Measurements from ENCODE around the gene CABLES1.
A peak's percentile ranks its signal among the peaks of the same experiment; 100 is the strongest.

The CABLES1 gene

DNA sequence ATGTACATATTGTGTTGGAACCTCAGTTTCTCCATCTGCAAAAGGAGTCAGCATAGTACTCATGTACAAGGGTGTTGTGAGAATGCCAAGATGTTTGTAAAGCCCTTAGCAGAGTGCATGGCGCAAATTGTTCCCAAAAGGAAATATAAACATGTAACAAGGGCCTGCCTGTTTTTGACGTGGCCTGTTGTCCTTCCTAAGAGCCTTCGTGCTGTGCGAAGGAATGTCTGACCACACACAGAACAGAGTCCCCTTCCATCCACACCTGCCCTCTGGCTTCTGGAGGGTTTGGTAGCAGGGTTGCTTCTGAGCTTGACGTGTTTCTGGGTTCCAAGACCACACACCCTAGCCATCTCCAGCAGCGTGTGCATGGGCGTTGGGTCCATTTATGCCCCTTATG, 34.9 kb downstream of the CABLES1 start:
- Histone ChIP-seq H3K4me1 (ENCODE audit: control insufficient read depth, insufficient read depth, low read length, unreplicated experiment) (peaks cover 3% of the 10 kb centered on the region), H3K36me3 (ENCODE audit: insufficient read depth, low read length) (no peaks in the 10 kb centered on the region), H3K27ac (ENCODE audit: low read depth, low read length) (no peak overlapping the region), H3K4me3 (ENCODE audit: low read depth, low read length) (no peak overlapping the region), H3K27me3 (ENCODE audit: insufficient read depth, low read length) (no peaks in the 10 kb centered on the region), H3K79me2 (ENCODE audit: control insufficient read depth, insufficient read depth, low read length, unreplicated experiment) (no peaks in the 10 kb centered on the region), H2AFZ (ENCODE audit: low read length, unreplicated experiment) (no peak overlapping the region)

DNA sequence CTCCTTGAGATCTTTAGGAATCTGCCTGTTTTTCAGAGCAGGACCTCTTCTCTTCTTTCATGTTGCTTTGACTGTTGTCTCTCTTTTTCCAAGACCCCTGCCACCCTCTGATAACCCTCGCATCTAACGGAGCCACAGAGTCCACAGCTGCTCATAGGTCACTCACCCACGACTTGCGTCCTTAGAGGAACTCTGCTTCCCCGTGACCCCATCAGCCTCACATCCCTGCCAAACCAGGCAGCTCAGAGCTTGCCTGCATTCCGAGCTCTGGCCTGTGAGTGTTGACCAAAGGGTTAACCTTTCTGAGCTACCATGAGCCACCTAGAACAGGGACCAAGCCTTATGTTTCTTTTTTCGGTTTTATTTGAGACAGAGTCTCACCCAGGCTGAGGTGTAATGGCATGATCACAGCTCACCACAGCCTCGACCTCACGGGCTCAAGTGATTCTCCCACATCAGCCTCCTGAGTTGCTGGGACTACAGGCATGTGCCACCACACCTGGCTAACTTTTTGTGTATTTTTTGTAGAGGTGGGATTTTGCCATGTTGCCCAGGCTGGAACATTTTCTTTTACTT, 36.4 kb downstream of the CABLES1 start:
- H3K27me3 ChIP-seq (ENCODE audit: insufficient read depth, low read length), result no peaks in the 10 kb centered on the region
- no peaks in the 10 kb centered on the region for H3K79me2 ChIP-seq (ENCODE audit: control insufficient read depth, insufficient read depth, low read length, unreplicated experiment)
- H3K27ac ChIP-seq (ENCODE audit: low read depth, low read length), result no peak overlapping the region
- no peaks in the 10 kb centered on the region for H3K36me3 ChIP-seq (ENCODE audit: insufficient read depth, low read length)
- H3K4me1 ChIP-seq (ENCODE audit: control insufficient read depth, insufficient read depth, low read length, unreplicated experiment), result peaks cover 1% of the 10 kb centered on the region
- no peak overlapping the region for H3K4me3 ChIP-seq (ENCODE audit: low read depth, low read length)
- no peak overlapping the region for H2AFZ ChIP-seq (ENCODE audit: low read length, unreplicated experiment)

DNA sequence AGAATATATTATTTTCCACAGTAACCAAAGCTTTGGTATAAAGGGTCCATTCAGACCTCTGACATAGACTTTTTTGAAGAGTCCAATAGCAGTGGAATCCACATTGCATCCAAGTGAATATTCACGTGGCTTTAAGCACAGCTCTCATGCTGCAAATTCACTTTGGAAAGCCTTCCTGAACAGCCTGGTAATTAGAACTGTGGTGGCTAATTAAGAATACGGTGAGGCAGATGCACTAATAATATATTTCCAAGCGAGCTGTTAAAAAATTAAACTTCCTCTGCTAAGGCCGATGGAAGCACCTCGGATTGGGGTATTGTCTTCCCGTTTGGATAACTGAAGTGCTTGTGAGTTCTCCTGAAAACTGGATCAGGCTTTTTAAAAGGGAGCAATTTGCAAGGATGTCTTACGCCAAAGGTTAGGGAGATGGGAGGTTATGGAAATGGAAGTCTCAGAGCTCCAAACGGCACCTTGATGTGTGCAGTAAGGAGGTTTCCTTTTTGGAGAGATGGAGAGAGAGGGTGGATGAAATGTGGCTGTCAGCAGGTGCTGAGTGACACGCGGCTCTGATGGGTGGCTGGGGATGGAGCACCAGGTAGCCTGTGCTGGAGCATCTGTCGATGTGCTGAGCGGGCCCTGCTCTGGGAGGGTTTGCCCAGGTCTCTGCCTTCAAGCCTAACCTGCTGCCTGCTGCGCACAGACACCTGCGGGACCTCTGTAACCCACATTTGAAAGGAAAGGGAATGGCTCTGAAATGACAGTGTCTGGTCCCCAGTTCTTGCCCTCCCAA, 37.5 kb downstream of the CABLES1 start:
- no peaks in the 10 kb centered on the region for H3K27me3 ChIP-seq (ENCODE audit: insufficient read depth, low read length)
- no peak overlapping the region for H3K4me3 ChIP-seq (ENCODE audit: low read depth, low read length)
- no peaks in the 10 kb centered on the region for H3K79me2 ChIP-seq (ENCODE audit: control insufficient read depth, insufficient read depth, low read length, unreplicated experiment)
- no peaks in the 10 kb centered on the region for H3K4me1 ChIP-seq (ENCODE audit: control insufficient read depth, insufficient read depth, low read length, unreplicated experiment)
- no peak overlapping the region for H2AFZ ChIP-seq (ENCODE audit: low read length, unreplicated experiment)
- H3K27ac ChIP-seq (ENCODE audit: low read depth, low read length), result no peak overlapping the region
- H3K36me3 ChIP-seq (ENCODE audit: insufficient read depth, low read length), result no peaks in the 10 kb centered on the region

DNA sequence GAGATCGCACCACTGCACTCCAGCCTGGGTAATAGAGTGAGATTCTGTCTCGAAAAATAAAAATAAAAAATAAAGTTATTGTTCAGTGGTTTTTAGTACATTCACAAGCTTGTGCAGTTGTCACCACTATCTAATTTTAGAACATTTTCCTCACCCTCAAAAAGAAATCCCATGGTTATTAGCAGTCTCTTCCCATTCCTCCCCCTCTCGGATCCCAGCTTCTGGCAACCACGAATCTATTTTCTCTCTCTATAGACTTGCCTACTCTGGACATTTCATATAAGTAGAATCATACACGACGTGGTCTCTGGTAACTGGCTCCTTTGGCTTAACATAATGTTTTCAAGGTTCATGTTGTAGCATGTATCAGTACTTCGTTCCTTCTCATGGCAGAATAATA, 38.6 kb downstream of the CABLES1 start:
- no peaks in the 10 kb centered on the region for H3K36me3 ChIP-seq (ENCODE audit: insufficient read depth, low read length)
- H2AFZ ChIP-seq (ENCODE audit: low read length, unreplicated experiment), result no peak overlapping the region
- no peaks in the 10 kb centered on the region for H3K27me3 ChIP-seq (ENCODE audit: insufficient read depth, low read length)
- H3K4me1 ChIP-seq (ENCODE audit: control insufficient read depth, insufficient read depth, low read length, unreplicated experiment), result no peaks in the 10 kb centered on the region
- no peak overlapping the region for H3K4me3 ChIP-seq (ENCODE audit: low read depth, low read length)
- no peaks in the 10 kb centered on the region for H3K79me2 ChIP-seq (ENCODE audit: control insufficient read depth, insufficient read depth, low read length, unreplicated experiment)
- H3K27ac ChIP-seq (ENCODE audit: low read depth, low read length), result no peak overlapping the region

DNA sequence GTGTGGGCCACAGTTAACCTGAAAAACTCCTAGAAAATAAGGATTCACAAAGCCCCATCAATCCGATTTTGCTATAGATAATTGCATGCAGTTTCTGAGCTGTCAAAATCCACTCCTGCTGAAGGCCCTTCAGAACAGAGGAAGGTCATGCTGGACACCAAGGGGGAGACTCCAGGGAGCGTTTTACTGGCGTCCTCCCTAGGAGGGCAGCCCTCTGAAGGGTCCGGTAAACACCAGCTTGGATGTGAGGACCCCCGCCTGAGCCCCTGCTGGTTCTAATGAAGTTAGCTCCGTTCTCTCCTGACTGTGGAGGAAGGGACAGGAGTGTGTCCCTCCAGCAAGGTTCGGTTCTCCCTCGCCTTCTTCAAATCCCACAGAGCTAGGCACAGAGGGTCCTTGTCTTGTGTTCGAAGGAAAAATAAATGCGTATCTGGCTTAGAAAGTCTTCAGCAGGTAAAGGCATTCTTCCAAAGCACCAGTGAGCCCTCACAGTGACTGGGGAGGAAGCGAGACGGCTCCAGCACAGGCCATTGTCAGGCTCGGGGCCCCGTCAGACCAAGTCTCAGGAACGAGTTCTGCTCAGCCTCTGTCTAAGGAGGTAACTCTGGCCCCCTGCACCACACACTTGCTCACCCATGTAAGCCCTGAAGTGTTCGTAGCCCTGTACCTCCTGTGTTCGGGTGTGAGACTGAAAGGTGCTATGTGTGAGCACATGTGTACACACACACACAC, 41.6 kb downstream of the CABLES1 start:
- Histone ChIP-seq H3K36me3 (ENCODE audit: insufficient read depth, low read length) (no peaks in the 10 kb centered on the region), H3K79me2 (ENCODE audit: control insufficient read depth, insufficient read depth, low read length, unreplicated experiment) (no peaks in the 10 kb centered on the region), H3K27ac (ENCODE audit: low read depth, low read length) (no peak overlapping the region), H3K4me1 (ENCODE audit: control insufficient read depth, insufficient read depth, low read length, unreplicated experiment) (peaks cover 3% of the 10 kb centered on the region), H3K27me3 (ENCODE audit: insufficient read depth, low read length) (no peaks in the 10 kb centered on the region), H2AFZ (ENCODE audit: low read length, unreplicated experiment) (no peak overlapping the region), H3K4me3 (ENCODE audit: low read depth, low read length) (no peak overlapping the region)

DNA sequence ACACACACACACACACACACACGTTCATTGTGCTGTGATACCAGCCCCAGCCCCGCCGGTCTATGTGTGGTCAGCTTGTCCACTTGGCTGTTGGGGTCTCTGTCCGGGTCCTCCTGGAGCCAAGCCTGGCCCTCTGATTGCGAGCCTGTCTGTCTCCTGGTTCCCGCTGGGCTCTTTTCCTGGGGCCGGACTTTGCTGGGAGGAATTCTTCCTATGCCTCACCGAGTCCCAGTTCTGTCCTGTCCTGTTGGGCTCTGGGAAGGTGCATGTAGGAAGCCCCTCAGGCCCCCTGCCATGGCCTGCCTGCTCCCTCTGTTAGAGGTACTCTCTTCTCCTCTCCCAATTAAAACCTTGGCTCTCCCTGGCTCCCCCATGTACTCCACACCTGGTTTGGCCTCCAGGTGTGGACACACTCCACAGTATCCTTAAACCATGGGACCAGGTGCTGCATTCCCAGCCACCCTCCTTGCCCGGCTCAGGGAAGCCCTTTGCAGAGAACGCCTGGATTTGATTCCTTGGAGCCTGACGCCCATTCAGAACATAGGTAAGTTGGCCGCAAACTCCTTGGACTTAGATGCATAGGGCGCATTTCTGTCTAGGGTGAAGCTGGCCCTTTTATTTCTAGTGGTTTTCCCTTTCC, 42.3 kb downstream of the CABLES1 start:
- no peaks in the 10 kb centered on the region for H3K79me2 ChIP-seq (ENCODE audit: control insufficient read depth, insufficient read depth, low read length, unreplicated experiment)
- no peaks in the 10 kb centered on the region for H3K27me3 ChIP-seq (ENCODE audit: insufficient read depth, low read length)
- no peaks in the 10 kb centered on the region for H3K36me3 ChIP-seq (ENCODE audit: insufficient read depth, low read length)
- no peak overlapping the region for H3K4me3 ChIP-seq (ENCODE audit: low read depth, low read length)
- H3K27ac ChIP-seq (ENCODE audit: low read depth, low read length), result no peak overlapping the region
- H2AFZ ChIP-seq (ENCODE audit: low read length, unreplicated experiment), result no peak overlapping the region
- peaks cover 3% of the 10 kb centered on the region for H3K4me1 ChIP-seq (ENCODE audit: control insufficient read depth, insufficient read depth, low read length, unreplicated experiment)

DNA sequence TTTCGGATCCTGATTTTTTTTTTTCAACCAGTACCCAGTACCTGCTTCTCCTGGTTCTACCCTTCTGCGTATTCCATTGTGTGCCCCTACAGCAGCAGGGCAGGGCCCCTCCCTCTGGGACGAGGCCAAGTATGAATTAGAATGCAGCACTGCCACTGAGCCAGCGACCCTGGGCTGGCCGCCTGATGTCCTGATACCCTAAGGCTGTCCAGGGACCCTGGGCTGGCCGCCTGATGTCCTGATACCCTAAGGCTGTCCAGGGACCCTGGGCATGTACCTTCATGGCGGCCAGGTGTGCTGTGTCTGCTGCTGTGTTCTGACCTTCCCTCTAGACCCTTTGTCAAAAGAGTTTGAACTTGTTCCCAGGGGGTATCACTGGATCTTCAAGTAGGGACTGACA, 42.9 kb downstream of the CABLES1 start:
- H3K4me3 ChIP-seq (ENCODE audit: low read depth, low read length), result no peak overlapping the region
- peaks cover 3% of the 10 kb centered on the region for H3K4me1 ChIP-seq (ENCODE audit: control insufficient read depth, insufficient read depth, low read length, unreplicated experiment)
- H3K27me3 ChIP-seq (ENCODE audit: insufficient read depth, low read length), result no peaks in the 10 kb centered on the region
- H3K27ac ChIP-seq (ENCODE audit: low read depth, low read length), result no peak overlapping the region
- H3K36me3 ChIP-seq (ENCODE audit: insufficient read depth, low read length), result no peaks in the 10 kb centered on the region
- H3K79me2 ChIP-seq (ENCODE audit: control insufficient read depth, insufficient read depth, low read length, unreplicated experiment), result no peaks in the 10 kb centered on the region
- H2AFZ ChIP-seq (ENCODE audit: low read length, unreplicated experiment), result no peak overlapping the region

DNA sequence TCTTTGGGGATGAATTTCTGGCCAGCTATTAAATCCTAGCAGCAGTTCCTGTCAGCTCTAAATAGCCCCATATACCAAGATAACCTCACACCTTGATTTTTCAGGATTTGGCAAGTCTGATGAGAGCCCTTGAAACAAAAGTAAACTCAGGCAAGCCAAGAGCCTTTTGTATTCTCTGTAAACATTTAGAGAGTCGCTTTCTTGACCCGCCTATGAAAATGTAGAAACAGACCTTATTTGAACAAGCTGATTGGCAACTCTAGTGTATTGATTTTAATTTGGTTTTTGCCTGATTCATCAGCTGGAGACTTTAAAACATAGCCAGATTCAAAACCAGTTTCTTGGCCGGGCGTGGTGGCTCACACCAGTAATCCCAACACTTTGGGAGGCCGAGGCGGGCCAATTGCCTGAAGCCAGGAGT, 43.4 kb downstream of the CABLES1 start:
- Histone ChIP-seq H2AFZ (ENCODE audit: low read length, unreplicated experiment) (no peak overlapping the region), H3K4me1 (ENCODE audit: control insufficient read depth, insufficient read depth, low read length, unreplicated experiment) (peaks cover 3% of the 10 kb centered on the region), H3K27ac (ENCODE audit: low read depth, low read length) (no peak overlapping the region), H3K36me3 (ENCODE audit: insufficient read depth, low read length) (no peaks in the 10 kb centered on the region), H3K4me3 (ENCODE audit: low read depth, low read length) (no peak overlapping the region), H3K27me3 (ENCODE audit: insufficient read depth, low read length) (no peaks in the 10 kb centered on the region), H3K79me2 (ENCODE audit: control insufficient read depth, insufficient read depth, low read length, unreplicated experiment) (no peaks in the 10 kb centered on the region)

DNA sequence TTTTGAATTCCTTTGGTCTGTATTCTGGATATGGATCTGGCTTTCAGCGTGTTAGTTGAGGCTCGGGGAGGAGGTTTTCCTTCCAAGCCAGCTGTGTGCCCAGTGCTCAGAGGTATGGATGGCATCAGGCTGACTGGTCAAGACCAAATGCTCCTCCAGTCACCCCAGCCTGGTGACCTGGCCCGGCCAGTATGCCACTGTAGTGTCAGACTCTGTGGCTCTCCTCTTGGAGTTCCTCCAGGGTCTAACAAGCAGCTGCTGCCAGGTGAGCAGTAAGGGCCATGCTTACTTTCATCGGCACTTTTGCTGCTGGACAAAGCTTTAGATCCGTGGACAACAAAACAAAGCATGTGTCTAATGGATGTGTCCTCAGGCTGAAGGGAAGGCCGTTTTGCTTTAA, 44.1 kb downstream of the CABLES1 start:
- H3K27ac ChIP-seq (ENCODE audit: low read depth, low read length), result peak overlapping the region; percentile 46; the same call in 1 of the 2 replicates
- no peaks in the 10 kb centered on the region for H3K36me3 ChIP-seq (ENCODE audit: insufficient read depth, low read length)
- no peak overlapping the region for H3K4me3 ChIP-seq (ENCODE audit: low read depth, low read length)
- H3K79me2 ChIP-seq (ENCODE audit: control insufficient read depth, insufficient read depth, low read length, unreplicated experiment), result no peaks in the 10 kb centered on the region
- H3K4me1 ChIP-seq (ENCODE audit: control insufficient read depth, insufficient read depth, low read length, unreplicated experiment), result peaks cover 3% of the 10 kb centered on the region
- H3K27me3 ChIP-seq (ENCODE audit: insufficient read depth, low read length), result no peaks in the 10 kb centered on the region
- H2AFZ ChIP-seq (ENCODE audit: low read length, unreplicated experiment), result no peak overlapping the region

DNA sequence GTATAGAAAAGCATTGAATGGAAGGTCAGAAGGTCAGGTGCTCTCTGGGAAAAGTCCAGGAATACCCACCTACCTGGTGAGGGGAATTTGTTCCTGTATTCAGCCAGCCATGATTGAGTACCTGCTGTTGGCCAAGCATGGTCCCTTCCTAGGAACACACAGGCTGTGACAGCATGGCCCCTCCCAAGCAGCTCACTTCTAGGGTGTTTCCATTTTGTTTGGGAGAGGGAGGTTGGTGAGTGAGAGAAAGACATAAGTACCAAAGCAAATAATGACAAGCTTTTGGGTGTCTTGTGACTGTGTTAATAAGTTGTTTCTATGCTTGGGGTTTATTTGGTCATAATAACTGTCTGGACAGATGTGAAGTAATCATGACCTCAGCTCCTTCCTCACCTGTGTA, 46.3 kb downstream of the CABLES1 start:
- Histone ChIP-seq H2AFZ (ENCODE audit: low read length, unreplicated experiment) (no peak overlapping the region), H3K27ac (ENCODE audit: low read depth, low read length) (no peak overlapping the region), H3K4me3 (ENCODE audit: low read depth, low read length) (no peak overlapping the region), H3K4me1 (ENCODE audit: control insufficient read depth, insufficient read depth, low read length, unreplicated experiment) (peaks cover 3% of the 10 kb centered on the region), H3K79me2 (ENCODE audit: control insufficient read depth, insufficient read depth, low read length, unreplicated experiment) (no peaks in the 10 kb centered on the region), H3K27me3 (ENCODE audit: insufficient read depth, low read length) (no peaks in the 10 kb centered on the region), H3K36me3 (ENCODE audit: insufficient read depth, low read length) (no peaks in the 10 kb centered on the region)

Measured in ACC112 (cell line).